SH-SY5Y (cell line): Measurements from ENCODE around the gene KIAA0930.

Experiments
- GATA2 ChIP-seq: IDR thresholded peaks from 2 replicates; pipeline ENCODE4 v1.6.1; 2011; ENCODE audit warnings: mild to moderate bottlenecking, low read depth, low read length
- GATA3 ChIP-seq: IDR thresholded peaks from 2 replicates; pipeline ENCODE4 v1.6.1; 2011; ENCODE audit warnings: low read depth, mild to moderate bottlenecking, low read length, moderate library complexity

- TF ChIP-seq GATA2 = no peak
- TF ChIP-seq GATA3 = no peak
Measured at GRCh38 chr22:45228401-45228754, 12.3 kb downstream of the KIAA0930 start.
